GM19438 (cell line): Measurements from ENCODE around the gene RAD51B.

ENCODE experiments used
- ATAC-seq: cut with Tn5 transposase; IDR thresholded peaks from one replicate; pipeline ENCODE4 v1.9.1; 2021; ENCODE audit warnings: low read depth; ENCODE audit not compliant: unreplicated experiment

Gene RAD51B

DNA sequence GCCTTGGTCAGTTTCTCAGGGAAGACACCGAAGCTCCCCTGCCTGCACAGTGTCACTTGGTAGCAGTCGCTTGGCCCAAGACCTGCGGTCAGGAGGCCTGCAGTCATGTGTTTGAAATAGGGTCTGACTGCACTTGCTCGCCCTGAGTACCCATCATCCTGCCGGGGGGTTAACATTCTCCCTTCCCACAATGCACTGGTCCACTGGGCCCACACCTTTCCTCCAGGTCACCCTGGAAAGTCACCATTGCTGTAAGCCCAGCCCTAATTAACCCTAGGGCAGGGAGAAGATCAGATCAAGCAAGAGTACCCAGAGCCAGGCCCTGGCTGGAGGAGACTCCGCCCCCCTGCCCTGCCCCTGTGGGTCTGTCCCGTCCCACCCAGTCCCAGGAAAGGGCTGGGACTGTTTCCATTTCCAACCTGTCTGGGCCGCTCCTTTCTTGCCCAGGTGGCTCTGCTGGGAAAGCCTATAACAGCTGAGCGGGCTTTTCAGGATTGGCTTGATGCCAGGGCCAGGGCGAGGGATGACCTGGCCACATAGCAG lies 886.2 kb downstream of the RAD51B start:
- no peak for ATAC-seq

DNA sequence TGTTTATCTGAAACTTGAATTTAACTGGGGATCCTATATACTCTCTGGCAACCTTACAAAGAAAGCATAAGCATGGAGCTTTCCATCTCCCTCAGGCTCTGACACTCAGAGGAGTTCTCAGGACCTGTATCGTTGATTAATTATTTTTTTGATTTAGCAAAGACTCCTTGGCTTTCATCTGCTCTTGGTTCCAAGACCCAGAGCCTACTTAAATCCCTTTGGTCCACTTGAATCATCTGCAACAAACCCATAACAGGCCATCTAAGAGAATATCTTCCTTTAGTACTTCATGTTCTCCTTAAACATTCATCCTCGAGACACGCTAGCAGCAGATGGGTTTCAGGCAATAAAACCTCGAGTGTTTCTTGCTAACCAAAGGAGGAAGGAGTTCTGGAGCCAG lies 887.9 kb downstream of the RAD51B start:
- ATAC-seq: no peak

DNA sequence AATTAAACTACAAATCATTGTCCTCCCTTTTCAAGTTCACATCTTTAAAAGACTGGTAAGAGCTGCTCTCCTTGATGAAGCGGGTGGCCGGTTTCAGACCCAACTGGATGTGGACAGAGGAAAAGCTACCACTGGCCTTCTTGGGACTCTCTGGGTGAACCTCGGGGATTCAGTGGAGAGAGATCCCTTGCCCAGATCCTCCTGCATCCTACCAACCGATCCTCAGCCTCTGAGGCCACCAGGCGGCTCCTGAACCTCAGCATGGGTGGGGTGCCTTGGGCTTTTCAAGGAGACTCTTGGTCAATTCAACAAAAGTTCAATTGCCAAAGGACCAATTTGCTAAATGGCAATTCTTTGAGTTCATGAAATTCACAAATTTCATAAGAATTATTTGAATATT lies 888.8 kb downstream of the RAD51B start:
- no peak for ATAC-seq

DNA sequence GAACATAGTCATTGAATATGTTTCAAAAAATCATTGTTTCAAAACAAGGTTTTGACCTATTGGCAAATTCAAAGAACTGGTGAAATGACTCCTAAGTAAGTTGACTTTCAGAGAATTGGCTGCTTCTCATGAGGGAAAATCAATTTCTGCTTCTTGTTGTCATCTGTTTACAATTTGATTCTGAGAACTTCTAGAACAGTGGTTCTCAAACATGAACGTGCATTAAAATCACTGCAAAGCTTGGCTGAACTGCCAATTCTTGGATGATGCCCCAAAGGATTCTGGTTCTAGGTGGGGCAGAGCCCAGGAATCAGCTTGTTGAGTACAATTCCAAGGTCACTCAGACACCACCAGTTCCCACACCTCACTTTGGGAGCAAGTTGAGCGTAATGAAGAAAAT lies 889.4 kb downstream of the RAD51B start:
- no peak for ATAC-seq

DNA sequence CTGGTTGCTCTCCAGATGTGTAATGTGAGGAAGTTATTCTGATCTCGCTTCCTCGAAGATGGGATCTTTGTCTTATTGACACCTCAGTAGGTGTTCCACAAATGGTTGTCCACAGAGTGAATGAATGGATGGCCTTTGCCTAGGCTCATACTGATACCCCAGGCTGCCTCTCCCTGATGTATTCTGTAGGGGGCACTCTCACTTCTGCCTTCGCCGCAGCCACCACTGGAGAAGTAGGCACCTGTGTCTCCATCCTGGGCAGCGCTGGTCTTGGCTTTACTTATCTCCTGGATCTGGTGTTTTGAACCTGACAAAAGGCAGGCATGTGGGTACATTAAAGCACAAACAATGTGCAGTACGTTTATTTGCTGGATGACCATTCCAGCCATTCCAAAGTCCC lies 891.2 kb downstream of the RAD51B start:
- no peak for ATAC-seq

DNA sequence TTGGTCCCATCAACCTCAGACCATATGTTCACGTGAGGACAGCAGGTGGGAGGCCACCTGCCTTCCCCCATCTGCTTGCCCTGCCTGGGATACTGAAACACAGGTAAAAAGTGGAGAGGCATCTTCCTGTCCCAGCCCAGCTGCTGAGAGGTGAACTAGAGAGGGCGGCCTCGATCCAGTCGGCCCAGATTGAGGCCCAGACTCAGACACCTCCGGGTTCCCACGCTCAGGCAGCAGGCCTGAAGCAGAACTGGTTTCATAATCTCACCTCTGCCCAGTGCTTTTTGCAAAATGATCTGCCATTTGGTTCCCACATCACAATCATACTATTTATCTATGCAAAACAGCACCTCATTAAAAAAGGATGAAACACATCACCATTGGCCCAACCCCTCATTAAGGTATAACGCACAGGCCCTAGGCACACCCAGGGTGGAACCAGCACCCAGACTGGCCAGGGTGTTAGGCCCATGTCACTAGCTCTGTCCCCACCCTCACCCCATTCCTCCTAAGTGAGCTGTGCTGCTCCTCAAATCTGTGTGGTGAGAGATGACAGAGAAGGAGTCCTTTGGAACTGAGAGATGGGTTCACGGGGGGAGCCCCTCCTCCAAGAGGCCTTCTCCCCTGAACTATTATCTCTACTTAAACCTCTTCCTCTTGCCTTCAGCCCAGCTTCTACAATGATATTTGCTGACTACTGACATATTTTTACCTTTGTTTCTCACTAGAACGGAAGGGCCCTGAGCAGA lies 892.2 kb downstream of the RAD51B start:
- ATAC-seq: no peak

DNA sequence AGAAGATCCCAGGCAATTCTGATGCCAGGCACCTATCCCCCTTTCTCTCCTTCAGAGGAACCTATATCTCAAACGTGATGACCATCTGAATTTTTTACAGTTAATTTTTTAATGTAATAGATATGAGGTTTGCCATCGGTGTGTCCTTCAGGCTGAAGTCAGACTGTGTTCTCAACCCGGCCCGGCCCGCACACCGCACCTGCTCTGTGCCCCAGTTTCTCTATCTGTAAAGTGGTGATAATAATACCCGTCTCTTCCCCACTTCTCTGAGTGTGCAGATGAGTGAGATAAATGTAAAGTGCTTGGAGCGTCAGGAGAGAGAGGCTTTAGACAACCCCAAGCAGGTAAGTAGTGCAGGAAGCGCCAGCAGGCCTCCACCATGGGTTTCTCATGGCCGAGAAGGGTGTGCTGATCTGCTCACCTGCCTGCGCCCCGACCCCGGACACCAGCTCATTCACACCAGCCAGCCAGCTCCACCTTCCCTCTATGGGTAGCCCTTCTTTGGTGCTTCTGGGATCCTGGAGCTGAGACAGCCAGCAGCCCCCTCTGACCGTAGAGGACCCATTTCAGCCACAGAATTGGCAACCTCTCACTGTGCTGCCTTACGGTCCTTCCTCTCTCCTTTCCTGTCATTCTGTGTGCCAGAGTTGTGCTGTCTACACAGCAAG lies 893.3 kb downstream of the RAD51B start:
- no peak for ATAC-seq

DNA sequence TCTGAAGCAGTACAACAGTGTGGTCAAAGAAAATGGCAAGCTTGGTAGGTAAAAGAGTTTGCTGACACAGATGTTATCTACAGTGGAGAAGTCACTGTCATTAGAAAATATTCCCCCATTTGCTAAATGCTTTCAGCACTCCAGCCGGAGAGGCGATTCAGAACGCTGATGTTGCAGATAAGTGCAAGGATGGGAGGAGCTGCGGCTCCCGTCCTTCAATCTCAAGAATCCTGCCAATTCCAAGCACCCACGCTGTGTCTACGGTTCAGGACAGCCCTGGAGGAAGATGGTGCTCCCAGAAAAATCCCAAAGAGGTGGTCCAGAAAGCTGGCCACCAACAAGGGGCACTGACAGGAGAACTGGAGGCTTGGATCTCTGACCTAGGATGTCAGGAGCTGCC lies 894.2 kb downstream of the RAD51B start:
- no peak for ATAC-seq

DNA sequence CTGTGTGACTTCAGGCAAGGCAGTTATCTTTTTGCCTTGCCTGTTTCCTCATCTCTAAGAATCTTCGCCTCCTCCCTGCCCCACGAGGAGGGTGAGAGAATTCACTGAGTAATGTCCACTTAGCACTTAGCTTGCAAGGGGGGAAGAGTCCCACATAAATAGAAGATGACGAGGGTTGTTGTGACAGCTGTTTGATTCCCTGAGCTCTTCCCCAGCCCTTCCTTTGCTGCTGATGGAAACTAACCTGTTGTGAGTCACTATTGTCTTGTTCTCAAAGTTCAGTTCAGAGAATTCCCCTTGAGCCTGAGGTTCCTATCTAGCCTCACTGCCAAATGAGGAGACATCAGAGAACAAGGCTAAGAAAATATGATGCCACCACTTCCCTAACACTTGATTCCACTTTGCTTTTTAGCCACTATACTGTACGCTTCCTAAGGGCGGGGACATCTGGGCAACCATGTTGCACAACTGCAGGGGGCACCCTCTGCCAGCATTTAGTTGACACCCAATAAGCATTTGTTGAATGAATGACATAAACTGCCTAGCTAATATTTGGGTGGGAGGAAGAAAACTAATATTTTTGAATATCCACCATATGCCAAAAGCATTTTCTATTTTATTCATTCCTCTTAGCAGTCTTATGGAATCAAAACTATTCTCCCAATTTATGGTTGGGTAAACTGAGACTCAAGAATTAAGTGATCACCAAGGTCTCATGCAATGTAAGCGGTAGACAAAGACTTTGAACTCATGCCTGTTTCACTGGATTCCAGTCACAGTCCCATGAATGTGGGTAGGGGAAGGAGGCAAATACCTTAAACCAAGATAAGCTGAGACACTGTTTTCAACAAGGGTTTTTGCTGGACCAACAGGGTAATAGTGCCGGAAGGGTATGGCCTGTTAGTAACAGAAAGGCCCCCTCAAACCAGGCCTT lies 895.7 kb downstream of the RAD51B start:
- no peak for ATAC-seq

DNA sequence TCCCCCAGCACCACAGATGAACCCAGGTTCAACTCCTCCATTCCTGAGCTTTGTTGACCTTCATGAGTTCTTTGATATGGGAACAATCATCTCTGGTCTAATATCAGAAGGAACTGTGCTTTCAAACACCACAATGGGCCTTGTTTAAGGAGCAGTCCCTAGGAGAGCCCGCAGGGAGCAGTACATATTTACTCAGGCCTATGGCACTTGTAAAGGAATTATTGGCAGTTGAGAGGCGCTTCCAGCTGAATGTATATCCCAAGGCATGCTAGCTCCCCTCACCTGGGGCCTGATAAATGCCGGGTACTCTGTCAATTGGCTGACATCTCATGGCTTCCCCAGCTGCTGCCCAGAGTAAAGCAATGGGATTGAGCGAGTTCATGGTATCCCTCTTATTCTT lies 897.1 kb downstream of the RAD51B start:
- no peak for ATAC-seq

DNA sequence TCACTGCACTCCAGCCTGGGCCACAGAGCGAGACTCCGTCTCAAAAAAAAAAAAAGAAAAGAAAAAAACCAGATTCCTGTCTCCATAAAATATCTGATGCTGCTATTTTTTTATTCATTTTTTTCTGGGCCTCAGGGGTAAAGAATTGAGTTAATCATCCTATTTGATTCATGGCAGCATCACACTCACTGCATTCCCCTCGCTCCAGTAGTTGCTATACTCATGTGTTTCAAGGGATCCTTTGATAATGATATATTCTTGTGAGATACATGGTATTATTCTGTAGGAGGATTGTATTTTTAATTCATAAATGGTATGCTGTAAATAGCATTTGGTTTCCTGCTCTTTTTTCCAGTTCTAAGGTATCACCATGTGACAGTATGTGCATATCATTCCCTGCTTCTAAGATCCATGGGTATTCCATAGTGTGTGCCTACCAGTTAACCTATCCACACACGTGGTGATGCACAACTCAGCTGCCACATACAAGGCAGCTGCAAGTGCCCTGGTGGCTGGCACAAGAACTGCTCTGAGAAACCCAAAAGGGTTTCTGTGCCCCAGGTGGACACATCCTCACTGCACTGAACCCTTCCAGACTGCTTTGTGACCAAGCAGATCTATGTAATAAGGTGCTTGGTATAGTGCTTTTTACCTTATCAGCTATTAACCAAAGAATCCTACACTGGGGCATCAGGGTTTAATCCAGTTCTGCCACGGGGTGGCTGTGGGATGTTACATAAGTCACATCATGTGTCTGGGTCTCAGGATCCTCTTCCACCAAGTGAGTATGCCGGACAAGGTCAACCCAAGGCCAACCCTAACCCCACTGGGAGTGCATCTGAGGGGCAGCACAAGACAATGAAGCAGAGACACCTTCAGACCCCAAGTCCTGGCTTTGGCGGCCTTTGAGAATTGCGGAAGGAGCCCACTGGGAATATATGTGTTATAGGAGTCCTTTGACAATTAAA lies 898.7 kb downstream of the RAD51B start:
- ATAC-seq: no peak

DNA sequence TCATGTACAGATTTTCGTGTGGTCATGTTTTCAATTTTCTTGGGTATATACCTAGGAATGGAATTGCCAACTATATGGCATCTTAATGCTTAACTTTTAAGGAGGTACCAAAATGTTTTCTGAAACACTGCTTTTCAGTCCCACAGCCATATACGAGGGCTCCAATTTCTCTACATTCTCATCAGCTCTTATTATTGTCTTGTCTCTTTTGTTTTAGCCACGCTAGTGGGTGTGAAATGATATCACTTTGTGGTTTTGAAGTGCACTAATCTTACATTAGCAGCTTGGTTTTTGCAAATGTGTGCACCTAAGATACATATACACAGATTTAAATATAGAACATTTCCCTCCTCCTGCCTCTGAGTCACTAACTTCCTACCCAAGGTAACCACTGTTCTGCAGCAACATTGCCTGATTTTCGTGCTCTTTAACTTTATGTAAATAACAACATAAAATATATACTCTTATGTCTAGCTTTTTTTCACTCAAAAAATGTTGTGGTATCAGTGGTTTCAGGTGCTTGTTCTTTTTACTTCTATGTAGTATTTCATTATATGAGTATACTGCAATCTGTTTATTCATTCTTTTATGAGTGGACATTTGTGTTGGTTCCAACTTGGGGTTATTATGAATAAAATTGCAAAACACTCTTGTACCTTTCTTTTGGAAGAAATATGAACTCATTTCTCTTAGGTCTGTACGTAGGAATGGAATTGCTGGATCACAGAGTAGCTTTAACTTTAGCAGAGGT lies 900.2 kb downstream of the RAD51B start:
- ATAC-seq: no peak

DNA sequence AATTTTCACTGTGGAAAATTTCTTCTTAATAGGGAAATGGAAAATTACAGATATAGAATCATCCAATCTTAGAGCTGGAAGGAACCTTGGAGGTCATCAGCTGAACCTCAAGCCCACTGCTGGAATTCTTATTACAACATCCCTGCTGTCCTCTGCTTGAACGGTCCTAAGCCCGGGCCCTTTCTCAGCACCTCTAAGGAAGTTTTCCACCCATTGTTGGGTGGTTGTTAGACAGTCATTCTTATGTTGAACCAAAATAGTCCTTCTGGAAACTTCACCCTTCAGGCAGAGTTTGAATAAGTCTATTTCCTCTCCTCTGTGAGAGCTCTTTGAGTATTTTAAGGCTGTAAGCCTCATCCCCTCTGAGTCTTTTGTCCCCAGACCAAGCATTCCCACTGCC lies 902.6 kb downstream of the RAD51B start:
- ATAC-seq: no peak

DNA sequence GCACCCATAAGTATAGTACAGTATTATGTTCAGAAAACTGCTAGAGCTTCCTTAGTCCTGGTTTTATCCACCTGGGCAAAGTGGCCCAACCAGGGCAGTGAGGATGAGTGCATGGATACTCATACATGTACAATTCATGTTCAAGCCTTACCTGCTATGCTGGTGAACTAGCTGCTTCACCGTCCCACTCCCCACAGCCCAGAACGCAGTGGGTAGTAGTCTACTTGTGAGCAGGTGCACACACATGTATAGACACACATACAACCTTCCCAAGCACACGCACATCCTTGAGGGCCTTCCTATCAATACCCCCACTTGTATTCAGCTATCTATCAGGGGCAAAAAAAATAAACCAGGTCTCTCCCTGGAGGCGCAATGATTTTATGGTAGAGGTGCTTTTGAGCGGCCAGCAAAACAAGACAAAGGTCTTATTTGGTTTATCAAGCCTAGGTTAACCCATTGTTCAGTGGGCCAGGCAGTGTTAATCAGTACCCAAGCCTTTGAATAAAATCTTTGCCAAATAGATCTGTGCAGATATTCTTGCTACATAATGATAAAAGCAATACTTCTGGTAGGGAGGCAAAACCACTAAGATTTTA lies 903.5 kb downstream of the RAD51B start:
- no peak for ATAC-seq

DNA sequence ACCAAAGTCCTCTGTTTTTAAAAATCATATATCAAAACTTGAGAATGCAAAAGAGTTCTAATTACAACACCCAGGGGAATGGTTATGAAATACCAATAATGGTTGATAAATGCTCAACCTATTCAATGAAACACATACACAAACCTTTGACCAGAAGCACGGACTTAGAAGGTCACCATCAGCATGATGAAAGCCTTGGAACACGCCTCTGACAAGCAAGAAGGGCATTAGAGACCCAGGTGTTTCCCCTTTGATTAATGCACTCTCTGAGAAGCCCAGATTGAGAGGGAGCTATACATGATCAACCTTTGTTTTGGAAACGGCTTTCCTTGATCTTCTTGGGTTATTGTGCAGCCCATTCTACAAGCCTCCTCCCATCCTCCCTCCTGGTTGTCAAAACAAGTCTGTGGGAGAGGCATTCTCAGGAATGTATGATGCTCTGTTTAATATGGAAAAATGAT lies 904.3 kb downstream of the RAD51B start:
- no peak for ATAC-seq

DNA sequence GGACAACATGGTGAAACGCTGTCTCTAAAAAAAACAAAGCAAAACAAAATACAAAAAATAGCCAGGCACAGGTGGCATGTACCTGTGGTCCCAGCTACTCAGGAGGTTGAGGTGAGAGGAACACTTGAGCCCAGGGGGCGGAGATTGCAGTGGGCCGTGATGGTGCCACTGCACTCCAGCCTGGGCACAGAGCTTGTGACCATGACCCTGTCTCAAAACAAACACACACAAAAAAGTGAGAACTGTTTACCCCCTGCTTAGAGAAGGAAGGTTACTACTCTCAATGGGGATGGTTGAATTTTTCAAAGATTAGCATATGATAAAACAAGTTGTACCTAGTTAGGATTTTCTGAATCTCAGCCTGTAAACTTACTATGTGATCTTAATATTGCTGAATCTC lies 905.3 kb downstream of the RAD51B start:
- ATAC-seq: no peak

DNA sequence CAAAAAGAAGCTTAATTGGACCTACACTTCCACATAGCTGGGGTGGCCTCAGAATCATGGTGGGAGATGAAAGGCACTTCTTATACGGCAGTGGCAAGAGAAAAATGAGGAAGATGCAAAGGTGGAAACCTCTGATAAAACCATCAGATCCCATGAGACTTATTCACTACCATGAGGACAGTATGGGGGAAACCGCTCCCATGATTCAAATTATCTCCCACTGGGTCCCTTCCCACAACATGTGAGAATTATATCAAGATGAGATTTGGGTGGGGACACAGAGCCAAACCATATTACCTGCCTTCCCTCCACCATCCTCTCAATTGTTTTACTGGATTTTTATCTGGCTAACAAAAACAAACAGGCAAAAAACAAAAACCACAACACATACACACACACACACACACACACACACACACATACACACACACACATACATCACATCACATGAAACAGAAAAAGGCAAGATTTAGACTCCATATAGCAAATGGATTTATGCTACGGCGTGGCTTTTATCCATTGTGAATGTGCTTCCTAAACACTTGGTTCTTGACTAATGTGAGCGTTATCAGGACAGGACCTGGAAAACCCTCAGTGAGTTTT lies 906.6 kb downstream of the RAD51B start:
- ATAC-seq: no peak

DNA sequence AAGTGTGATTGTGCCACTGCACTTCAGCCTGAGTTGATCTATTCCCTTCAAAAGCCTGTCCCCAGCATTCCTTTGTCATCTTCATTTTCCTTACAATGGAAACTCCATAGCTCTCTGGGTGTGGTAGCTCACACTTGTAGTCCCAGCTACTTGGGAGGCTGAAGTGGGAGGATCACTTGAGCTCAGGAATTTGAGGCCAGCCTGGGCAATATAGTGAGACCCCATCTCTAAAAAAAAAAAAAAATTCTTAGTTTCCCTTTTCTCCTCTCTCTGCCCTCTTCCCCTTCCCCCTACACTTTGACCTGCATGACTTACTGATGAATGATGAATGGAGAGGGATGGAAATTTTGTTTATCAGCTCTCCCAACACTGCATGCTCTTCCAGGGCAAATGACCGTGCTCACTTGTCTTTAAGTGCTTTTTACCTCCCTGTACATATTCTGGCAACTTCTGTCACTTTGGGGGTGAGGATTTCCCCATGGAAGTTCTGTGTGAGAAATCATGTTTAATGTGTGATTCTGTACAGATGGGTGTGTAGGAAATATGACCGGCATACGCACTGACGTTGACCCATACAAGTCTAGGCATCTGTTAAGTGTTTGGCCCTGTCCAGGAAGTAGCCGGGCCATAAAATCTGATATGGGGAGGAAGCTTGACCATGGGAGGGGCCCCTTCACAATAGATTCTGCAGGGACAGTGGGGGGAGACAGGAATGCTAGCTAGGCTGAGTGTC lies 907.9 kb downstream of the RAD51B start:
- ATAC-seq: no peak
